Testis (tissue), 2 donors: Measurements from ENCODE around the gene MAPK6.

Experiments used
- CTCF ChIP-seq, 3 experiments: fragments of 450-650 bp in 2 of 3; fragments of 200-600 bp in 1 of 3; sonication (generic) in 1 of 3; IDR thresholded peaks; one replicate each; pipeline ENCODE4 v1.5.1; 2016 to 2019; ENCODE audit warnings: antibody characterized with exemption in 3 of 3, mild to moderate bottlenecking in 2 of 3, moderate library complexity in 1 of 3
- POLR2A ChIP-seq: fragments of 450-650 bp; IDR thresholded peaks from one replicate; pipeline ENCODE4 v1.6.1; 2017; ENCODE audit warnings: antibody characterized with exemption, mild to moderate bottlenecking, moderate library complexity

- TF ChIP-seq CTCF (IDR thresholded peaks at IDR 0.05) (no peak), POLR2A (no peak)
Observed at GRCh38 chr15:51971032-51971374, 48.0 kb upstream of the MAPK6 start.
